Cardiac fibroblast (primary cell): ENCODE measurements around the gene PPWD1.
"Not testable (repeated sequence)": the region's sequence is repeated elsewhere in the genome, so short reads cannot be mapped to it uniquely, and the experiment has no call there.

Experiments
- DNase-seq, 2 donors: peaks; one replicate each; pipeline versions ENCODE4 v3.0.0 to v3.0.0-alpha.2; 2010; ENCODE audit warnings: low read depth in 2 of 2
- H3K4me3 ChIP-seq, 2 donors: replicated peaks in 1 of 2; 1 replicate in 1 of 2; 2 replicates in 1 of 2; pipeline ENCODE4 v1.5.1; 2011; ENCODE audit warnings: low read depth in 2 of 2, low read length in 2 of 2, mild to moderate bottlenecking in 2 of 2, moderate library complexity in 1 of 2
- TF ChIP-seq, protein P1 (sequence below): IDR thresholded peaks from one replicate; pipeline ENCODE4 v1.5.1; 2011; ENCODE audit warnings: low read depth, mild to moderate bottlenecking, low read length, inconsistent platforms

PPWD1 gene

GRCh38 chr5:65620021-65620420, 56.9 kb downstream of the PPWD1 start:
- TF ChIP-seq, protein P1, sequence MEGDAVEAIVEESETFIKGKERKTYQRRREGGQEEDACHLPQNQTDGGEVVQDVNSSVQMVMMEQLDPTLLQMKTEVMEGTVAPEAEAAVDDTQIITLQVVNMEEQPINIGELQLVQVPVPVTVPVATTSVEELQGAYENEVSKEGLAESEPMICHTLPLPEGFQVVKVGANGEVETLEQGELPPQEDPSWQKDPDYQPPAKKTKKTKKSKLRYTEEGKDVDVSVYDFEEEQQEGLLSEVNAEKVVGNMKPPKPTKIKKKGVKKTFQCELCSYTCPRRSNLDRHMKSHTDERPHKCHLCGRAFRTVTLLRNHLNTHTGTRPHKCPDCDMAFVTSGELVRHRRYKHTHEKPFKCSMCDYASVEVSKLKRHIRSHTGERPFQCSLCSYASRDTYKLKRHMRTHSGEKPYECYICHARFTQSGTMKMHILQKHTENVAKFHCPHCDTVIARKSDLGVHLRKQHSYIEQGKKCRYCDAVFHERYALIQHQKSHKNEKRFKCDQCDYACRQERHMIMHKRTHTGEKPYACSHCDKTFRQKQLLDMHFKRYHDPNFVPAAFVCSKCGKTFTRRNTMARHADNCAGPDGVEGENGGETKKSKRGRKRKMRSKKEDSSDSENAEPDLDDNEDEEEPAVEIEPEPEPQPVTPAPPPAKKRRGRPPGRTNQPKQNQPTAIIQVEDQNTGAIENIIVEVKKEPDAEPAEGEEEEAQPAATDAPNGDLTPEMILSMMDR, result no peak
- no peak overlapping the region for H3K4me3 ChIP-seq
- DNase-seq, result peak; percentile 13 to 31

- not testable (repeated sequence) for DNase-seq, H3K4me3 ChIP-seq
Measured at GRCh38 chr5:65621961-65622360, 58.9 kb downstream of the PPWD1 start.

DNA sequence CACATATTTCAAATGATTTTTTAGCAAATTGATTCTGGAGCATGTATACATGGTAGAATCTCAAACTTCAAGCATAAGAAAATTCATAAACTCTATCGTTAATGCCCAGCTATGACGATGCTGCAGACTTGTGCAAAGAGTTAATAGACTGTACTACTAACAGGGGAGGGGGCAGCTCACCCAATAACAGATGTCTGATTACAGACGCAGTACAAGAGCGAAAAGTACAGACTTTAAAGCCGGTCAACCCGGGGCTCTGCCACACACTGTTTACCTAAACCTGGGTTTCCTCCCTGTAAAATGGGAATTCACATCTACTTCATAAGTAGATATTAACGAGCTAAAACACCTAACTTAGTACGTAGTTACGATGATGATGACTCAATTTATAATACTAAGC, 60.4 kb downstream of the PPWD1 start:
- peak overlapping the region; percentile 82 to 97 for H3K4me3 ChIP-seq
- DNase-seq, result no peak
- TF ChIP-seq, protein P1, result no peak

GRCh38 chr5:65624025-65624570, 61.0 kb downstream of the PPWD1 start, which contains the start of gene TRIM23:
TSS of gene TRIM23 (minus strand) at chr5:65624333. CDS start at chr5:65624274, 59 bp downstream.
- TF ChIP-seq, protein P1, result peak; percentile 8

GRCh38 chr5:65624571-65625555, 61.8 kb downstream of the PPWD1 start, which contains the start of the genes SHLD3 and TRAPPC13:
TSS of gene SHLD3 (plus strand) at chr5:65625027. CDS start at chr5:65629588, 4,561 bp downstream.
TSS of gene TRAPPC13 (plus strand) at chr5:65625027. CDS start at chr5:65625061, 34 bp downstream.
- peak within 1 kb of the TSS; percentile 82 to 97 for H3K4me3 ChIP-seq
- TF ChIP-seq, protein P1, result no peak
- peak; percentile 89 to 92 for DNase-seq

More at GRCh38 chr5:65624025-65624570, 61.0 kb downstream of the PPWD1 start, which contains the start of gene TRIM23:
- peak; percentile 95 for DNase-seq
- H3K4me3 ChIP-seq, result peak within 1 kb of the TSS; percentile 82 to 97

DNA sequence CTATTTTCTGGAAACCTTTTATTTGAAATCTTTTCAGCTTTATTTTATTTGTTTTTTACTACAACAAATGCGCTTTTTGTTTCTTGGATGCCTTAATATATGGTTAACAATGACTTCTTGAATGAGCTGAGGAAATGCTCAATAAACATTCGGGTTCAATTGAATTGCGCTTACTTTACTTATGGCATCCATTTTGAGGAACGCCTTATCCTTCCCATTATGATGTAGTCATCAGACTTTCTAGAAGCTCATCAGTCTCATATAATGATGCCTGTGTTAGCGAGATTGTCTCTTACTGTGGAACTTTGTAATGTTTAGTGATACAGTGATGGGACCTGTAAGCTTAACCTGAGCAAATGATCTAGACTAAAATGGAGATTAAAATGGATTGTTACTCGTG, 62.6 kb downstream of the PPWD1 start:
- peak in 1 of 2 donors; percentile 6 for DNase-seq
- TF ChIP-seq, protein P1, result no peak
- peak overlapping the region; percentile 82 to 97 for H3K4me3 ChIP-seq

- H3K4me3 ChIP-seq, result no peak overlapping the region
- TF ChIP-seq, protein P1, result no peak
- no peak for DNase-seq
Measured at GRCh38 chr5:65630981-65631380, 67.9 kb downstream of the PPWD1 start.
